B cell (primary cell): ENCODE measurements around the gene AGAP6.
"Not testable (repeated sequence)": the region's sequence is repeated elsewhere in the genome, so short reads cannot be mapped to it uniquely, and the experiment has no call there.

ENCODE experiments used
- EZH2 ChIP-seq: IDR thresholded peaks from 2 replicates; pipeline ENCODE4 v1.6.1; 2012; ENCODE audit warnings: borderline replicate concordance, low read depth, mild to moderate bottlenecking, moderate library complexity, low read length; ENCODE audit not compliant: insufficient read depth, poor library complexity, severe bottlenecking
- TF ChIP-seq, protein P1 (sequence below): fragments of 200-600 bp; IDR thresholded peaks from one replicate; pipeline ENCODE4 v1.8.0; 2022; ENCODE audit warnings: antibody characterized with exemption, mild to moderate bottlenecking

DNA sequence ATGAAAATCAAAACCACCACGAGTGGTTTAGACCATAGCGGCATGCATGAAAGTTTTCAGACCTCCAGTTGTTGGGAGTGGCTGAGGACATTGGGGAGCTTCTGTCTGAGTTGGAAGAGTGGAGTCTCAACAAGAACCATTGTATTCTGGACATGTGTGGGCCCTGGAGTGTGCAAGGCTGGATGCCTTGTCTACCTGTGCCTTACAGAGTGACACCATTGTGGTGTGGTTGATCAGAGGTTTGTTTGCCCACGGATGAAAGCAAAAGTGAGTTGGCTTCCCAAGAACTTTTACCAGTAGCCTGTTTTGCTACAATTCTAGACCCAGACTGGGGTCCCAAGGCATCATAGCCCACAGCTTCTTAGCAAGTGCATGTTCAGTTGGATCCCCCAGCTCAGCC is 10.4 kb upstream of the AGAP6 start:
- TF ChIP-seq, protein P1, sequence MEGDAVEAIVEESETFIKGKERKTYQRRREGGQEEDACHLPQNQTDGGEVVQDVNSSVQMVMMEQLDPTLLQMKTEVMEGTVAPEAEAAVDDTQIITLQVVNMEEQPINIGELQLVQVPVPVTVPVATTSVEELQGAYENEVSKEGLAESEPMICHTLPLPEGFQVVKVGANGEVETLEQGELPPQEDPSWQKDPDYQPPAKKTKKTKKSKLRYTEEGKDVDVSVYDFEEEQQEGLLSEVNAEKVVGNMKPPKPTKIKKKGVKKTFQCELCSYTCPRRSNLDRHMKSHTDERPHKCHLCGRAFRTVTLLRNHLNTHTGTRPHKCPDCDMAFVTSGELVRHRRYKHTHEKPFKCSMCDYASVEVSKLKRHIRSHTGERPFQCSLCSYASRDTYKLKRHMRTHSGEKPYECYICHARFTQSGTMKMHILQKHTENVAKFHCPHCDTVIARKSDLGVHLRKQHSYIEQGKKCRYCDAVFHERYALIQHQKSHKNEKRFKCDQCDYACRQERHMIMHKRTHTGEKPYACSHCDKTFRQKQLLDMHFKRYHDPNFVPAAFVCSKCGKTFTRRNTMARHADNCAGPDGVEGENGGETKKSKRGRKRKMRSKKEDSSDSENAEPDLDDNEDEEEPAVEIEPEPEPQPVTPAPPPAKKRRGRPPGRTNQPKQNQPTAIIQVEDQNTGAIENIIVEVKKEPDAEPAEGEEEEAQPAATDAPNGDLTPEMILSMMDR, result not testable (repeated sequence)
- not testable (repeated sequence) for TF ChIP-seq EZH2
